Mesodermal cell (in vitro differentiated cells): Measurements from ENCODE around the gene DALRD3.

Experiments used
- H3K27ac ChIP-seq: 2 replicates; pipeline ENCODE4 v1.7.0; 2013; ENCODE audit warnings: mild to moderate bottlenecking, low read depth, low read length, moderate library complexity; ENCODE audit not compliant: severe bottlenecking
- H3K36me3 ChIP-seq: 2 replicates; pipeline ENCODE4 v1.7.1; 2013; ENCODE audit warnings: mild to moderate bottlenecking, low read length, moderate library complexity; ENCODE audit not compliant: control insufficient read depth, insufficient read depth
- H3K4me1 ChIP-seq: one replicate; pipeline ENCODE4 v1.7.1; 2013; ENCODE audit warnings: mild to moderate bottlenecking, low read length; ENCODE audit not compliant: insufficient read depth, control insufficient read depth, poor library complexity, severe bottlenecking
- H3K4me3 ChIP-seq: 2 replicates; pipeline ENCODE4 v1.7.0; 2013; ENCODE audit warnings: low read length, control low read depth, mild to moderate bottlenecking; ENCODE audit not compliant: insufficient read depth, poor library complexity, severe bottlenecking; ENCODE audit errors: extremely low read depth
- H3K9me3 ChIP-seq: 2 replicates; pipeline ENCODE4 v1.7.1; 2013; ENCODE audit warnings: mild to moderate bottlenecking, low read length, moderate library complexity; ENCODE audit not compliant: control insufficient read depth
- WGBS, 2 experiments: methylation state at CpG; one replicate each; pipeline ENCODE4 v1.1.5; 2013; ENCODE audit warnings: missing lambda C conversion rate in 2 of 2; ENCODE audit not compliant: insufficient coverage in 2 of 2; 5-methylcytosine and 5-hydroxymethylcytosine counted together

The DALRD3 gene

GRCh38 chr3:49028673-49029562, 10.5 kb upstream of the DALRD3 start, which contains the start of gene IMPDH2:
TSS of gene IMPDH2 (minus strand) at chr3:49029398. CDS start at chr3:49029350, 48 bp downstream.
- H3K36me3 ChIP-seq: peaks cover 88% of the 10 kb centered on the region
- WGBS, 2 experiments: 7 to 11% methylated on average over 49 to 53 of the region's 55 CpGs
- H3K9me3 ChIP-seq: no peaks in the 10 kb centered on the region
- peak within 1 kb of the TSS; percentile 58 for H3K4me3 ChIP-seq
- H3K4me1 ChIP-seq: no peaks in the 10 kb centered on the region
- peak within 1 kb of the TSS; percentile 77 for H3K27ac ChIP-seq

DNA sequence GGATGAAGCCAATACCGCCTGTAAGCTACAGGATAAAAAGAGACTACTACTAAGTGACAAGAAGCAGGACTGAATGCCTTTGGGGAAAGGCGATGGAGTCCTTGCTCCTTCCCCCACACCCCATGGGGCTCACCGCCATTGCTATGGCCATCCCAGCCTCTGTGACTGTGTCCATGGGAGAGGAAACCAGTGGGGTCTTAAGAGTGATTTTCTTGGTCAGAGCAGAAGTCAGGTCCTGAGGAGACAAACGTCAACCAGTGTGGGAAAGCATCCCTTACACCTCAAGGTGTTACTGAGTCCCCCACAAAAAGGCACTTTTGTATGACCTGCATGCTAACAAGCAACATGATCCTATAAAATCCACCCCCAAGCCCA, 9.9 kb upstream of the DALRD3 start:
- peak overlapping the region; percentile 58 for H3K4me3 ChIP-seq
- no peaks in the 10 kb centered on the region for H3K9me3 ChIP-seq
- no peaks in the 10 kb centered on the region for H3K4me1 ChIP-seq
- peaks cover 89% of the 10 kb centered on the region for H3K36me3 ChIP-seq
- WGBS, 2 experiments: 100% methylated on average over 1 of the region's 4 CpGs
- H3K27ac ChIP-seq: no peak overlapping the region

DNA sequence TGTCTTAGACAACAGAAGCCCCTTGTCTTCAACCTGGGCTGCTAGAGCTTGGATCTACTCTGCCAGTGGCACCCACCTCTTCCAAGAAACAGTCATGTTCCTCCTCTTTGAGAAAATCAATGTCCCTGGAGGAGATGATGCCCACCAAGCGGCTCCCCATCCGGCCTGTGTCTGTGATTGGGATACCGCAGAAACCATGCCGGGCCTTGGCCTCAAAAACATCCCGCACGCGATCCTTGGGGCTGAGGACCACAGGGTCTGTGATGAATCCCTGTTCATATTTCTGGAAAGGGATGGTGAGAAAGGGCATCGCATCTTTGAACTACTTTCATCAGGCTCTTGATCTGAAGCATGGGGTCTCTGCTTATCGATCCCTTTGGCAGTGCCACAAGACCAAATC, 9.3 kb upstream of the DALRD3 start:
- Histone ChIP-seq H3K27ac (no peak overlapping the region), H3K4me1 (no peaks in the 10 kb centered on the region), H3K9me3 (no peaks in the 10 kb centered on the region), H3K36me3 (peaks cover 89% of the 10 kb centered on the region), H3K4me3 (no peak overlapping the region)
- 95 to 98% methylated on average over 7 of the region's 9 CpGs for WGBS, 2 experiments

DNA sequence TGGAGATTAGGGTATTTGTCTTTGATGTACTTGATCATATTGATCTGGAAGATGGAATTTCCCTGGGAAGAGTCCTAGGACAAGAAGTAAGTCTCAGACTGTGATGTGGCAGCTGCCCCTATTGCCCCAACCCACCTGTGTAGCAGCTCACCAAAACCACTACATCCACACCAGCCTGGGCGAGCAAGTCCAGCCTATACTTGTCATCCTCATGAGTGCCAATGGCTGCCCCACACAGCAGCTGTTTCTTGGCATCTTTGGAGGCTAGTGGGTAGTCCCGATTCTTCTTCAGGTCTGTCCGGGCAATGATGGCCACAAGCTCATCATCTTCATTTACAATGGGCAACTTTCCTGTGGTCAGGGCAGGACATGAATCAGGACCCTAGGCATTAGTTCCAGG, 8.2 kb upstream of the DALRD3 start:
- peak overlapping the region; percentile 13 for H3K27ac ChIP-seq
- H3K4me3 ChIP-seq: no peak overlapping the region
- no peaks in the 10 kb centered on the region for H3K9me3 ChIP-seq
- H3K36me3 ChIP-seq: peaks cover 78% of the 10 kb centered on the region
- WGBS, 2 experiments: 96% methylated on average over 3 of the region's 3 CpGs
- no peaks in the 10 kb centered on the region for H3K4me1 ChIP-seq

- Histone ChIP-seq H3K9me3 (no peaks in the 10 kb centered on the region), H3K36me3 (peaks cover 72% of the 10 kb centered on the region), H3K27ac (peak overlapping the region; percentile 13), H3K4me1 (no peaks in the 10 kb centered on the region), H3K4me3 (no peak overlapping the region)
- 100% methylated on average over 2 to 6 of the region's 8 CpGs for WGBS, 2 experiments
Observed at GRCh38 chr3:49025793-49026520, 7.6 kb upstream of the DALRD3 start.

- H3K27ac ChIP-seq: no peak overlapping the region
- peaks cover under 1% of the 10 kb centered on the region for H3K4me1 ChIP-seq
- H3K36me3 ChIP-seq: peaks cover 65% of the 10 kb centered on the region
- H3K4me3 ChIP-seq: no peak overlapping the region
- WGBS, 2 experiments: 94 to 95% methylated on average over 13 of the region's 13 CpGs
- H3K9me3 ChIP-seq: no peaks in the 10 kb centered on the region
Observed at GRCh38 chr3:49025005-49025792, 6.8 kb upstream of the DALRD3 start.

- no peaks in the 10 kb centered on the region for H3K9me3 ChIP-seq
- H3K4me3 ChIP-seq: no peak overlapping the region
- 100% methylated on average over 5 of the region's 5 CpGs for WGBS, 2 experiments
- H3K36me3 ChIP-seq: peaks cover 58% of the 10 kb centered on the region
- peaks cover 7% of the 10 kb centered on the region for H3K4me1 ChIP-seq
- no peak overlapping the region for H3K27ac ChIP-seq
Observed at GRCh38 chr3:49024449-49024848, 6.1 kb upstream of the DALRD3 start.

GRCh38 chr3:49023775-49024174, 5.4 kb upstream of the DALRD3 start:
- WGBS, 2 experiments: 92 to 97% methylated on average over 4 of the region's 4 CpGs
- Histone ChIP-seq H3K4me1 (peaks cover 7% of the 10 kb centered on the region), H3K4me3 (no peak overlapping the region), H3K36me3 (peaks cover 58% of the 10 kb centered on the region), H3K27ac (no peak overlapping the region), H3K9me3 (no peaks in the 10 kb centered on the region)

DNA sequence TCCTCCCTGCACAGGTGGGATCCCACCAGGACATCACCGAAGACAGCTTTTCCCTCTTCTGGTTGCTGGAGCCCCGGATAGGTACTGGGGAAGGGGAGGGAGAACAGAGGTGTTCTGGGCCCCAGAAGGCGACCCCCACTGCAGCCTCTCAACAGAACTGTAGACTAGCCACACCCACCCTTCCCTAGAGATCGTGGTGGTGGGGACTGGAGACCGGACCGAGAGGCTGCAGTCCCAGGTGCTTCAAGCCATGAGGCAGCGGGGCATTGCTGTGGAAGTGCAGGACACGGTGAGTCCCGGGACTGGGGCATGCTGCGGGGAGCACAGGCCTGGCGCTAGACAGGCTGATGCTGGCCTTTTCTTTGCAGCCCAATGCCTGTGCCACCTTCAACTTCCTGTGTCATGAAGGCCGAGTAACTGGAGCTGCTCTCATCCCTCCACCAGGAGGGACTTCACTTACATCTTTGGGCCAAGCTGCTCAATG, 4.3 kb upstream of the DALRD3 start:
- Histone ChIP-seq H3K4me3 (peak overlapping the region; percentile 93), H3K4me1 (peaks cover 7% of the 10 kb centered on the region), H3K9me3 (no peaks in the 10 kb centered on the region), H3K27ac (peak overlapping the region; percentile 99), H3K36me3 (peaks cover 51% of the 10 kb centered on the region)
- WGBS, 2 experiments: 32 to 37% methylated on average over 8 to 9 of the region's 12 CpGs
